ENCODE results near the gene THADA. TPM values are rescaled to one million over a fixed set of nuclear protein-coding genes. Genes with fewer than 3 reads are reported as not detected.

The THADA gene
- total RNA-seq, 1 donor from 2014 or later: 51.4 TPM

DNA sequence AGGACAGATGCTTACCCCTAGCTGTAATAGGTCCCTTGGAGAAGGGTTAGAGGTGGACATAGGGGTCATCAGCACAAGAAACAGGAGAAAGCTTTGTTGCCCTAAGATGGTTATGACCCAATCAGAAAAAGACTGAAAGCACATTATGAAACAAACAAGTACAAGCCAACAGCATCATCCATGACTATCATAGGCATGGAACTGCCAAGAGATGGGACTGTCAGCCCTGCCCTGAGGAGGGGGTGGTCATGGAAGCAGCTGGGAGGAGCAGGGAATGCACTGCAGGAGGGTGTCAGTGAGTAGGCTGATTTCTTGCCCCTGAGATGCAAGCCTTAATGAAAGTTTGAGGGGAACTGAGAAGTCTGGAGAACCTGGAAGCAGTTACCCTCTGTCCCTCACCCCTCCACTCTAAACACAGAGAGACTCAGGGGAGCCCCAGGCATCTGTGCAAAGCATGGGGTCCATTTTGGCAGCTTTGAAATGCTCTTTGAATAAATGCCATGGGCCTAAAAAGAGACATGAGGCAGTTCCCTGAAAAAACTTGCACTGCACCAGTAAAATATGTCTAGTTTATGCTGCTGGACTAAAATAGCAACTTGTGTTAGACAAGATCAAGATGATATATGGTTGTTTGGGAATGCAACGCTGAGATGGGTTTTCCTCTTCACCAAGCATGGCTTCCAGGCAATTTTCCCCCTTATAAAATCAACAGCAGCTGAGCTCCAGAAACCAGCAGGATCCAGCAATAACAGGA lies 246.8 kb downstream of the THADA start:
- Mint-ChIP-seq H3K27ac (no peak overlapping the region), H3K4me3 (no peak overlapping the region), H3K4me1 (no peaks in the 10 kb centered on the region), H3K36me3 (ENCODE audit: low read depth) (peaks cover 24% of the 10 kb centered on the region), H3K27me3 (no peaks in the 10 kb centered on the region), H3K9me3 (no peaks in the 10 kb centered on the region)
- CTCF ChIA-PET: no interaction called here
- intact Hi-C loops (cut with micrococcal nuclease): no loop called here
- DNase-seq (no peak), ATAC-seq (ENCODE audit: low read depth) (no peak)
- POLR2A ChIA-PET: no interaction called here
- TF ChIP-seq, protein P1, sequence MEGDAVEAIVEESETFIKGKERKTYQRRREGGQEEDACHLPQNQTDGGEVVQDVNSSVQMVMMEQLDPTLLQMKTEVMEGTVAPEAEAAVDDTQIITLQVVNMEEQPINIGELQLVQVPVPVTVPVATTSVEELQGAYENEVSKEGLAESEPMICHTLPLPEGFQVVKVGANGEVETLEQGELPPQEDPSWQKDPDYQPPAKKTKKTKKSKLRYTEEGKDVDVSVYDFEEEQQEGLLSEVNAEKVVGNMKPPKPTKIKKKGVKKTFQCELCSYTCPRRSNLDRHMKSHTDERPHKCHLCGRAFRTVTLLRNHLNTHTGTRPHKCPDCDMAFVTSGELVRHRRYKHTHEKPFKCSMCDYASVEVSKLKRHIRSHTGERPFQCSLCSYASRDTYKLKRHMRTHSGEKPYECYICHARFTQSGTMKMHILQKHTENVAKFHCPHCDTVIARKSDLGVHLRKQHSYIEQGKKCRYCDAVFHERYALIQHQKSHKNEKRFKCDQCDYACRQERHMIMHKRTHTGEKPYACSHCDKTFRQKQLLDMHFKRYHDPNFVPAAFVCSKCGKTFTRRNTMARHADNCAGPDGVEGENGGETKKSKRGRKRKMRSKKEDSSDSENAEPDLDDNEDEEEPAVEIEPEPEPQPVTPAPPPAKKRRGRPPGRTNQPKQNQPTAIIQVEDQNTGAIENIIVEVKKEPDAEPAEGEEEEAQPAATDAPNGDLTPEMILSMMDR (IDR thresholded peaks at IDR 0.05): no peak

DNA sequence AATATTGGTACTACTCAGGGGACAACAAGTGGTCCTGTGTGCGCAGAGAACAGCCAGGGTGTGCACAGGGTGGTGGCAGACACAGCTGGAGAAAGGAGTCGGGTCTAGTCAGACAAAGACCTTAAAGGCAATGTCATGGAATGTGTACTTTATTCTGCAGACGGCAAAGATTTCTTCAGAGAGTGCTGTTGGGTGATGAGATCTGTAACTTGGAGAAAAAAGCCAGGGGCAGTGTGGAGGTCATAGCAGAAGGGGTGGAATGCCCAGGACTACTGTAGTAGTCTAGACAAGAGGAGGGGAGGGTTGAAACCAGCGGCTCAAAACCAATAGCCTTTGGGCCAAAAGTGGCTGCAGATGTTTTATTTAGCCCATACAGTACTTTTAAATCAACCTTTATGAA lies 248.1 kb downstream of the THADA start:
- TF ChIP-seq, protein P1 (IDR thresholded peaks at IDR 0.05): no peak
- Mint-ChIP-seq H3K27me3 (no peaks in the 10 kb centered on the region), H3K27ac (no peak overlapping the region), H3K9me3 (no peaks in the 10 kb centered on the region), H3K36me3 (ENCODE audit: low read depth) (peaks cover 37% of the 10 kb centered on the region), H3K4me3 (no peak overlapping the region), H3K4me1 (no peaks in the 10 kb centered on the region)
- CTCF ChIA-PET: no interaction called here
- POLR2A ChIA-PET: no interaction called here
- DNase-seq: no peak
- intact Hi-C loops (cut with micrococcal nuclease): no loop called here
- no peak for ATAC-seq (ENCODE audit: low read depth)

DNA sequence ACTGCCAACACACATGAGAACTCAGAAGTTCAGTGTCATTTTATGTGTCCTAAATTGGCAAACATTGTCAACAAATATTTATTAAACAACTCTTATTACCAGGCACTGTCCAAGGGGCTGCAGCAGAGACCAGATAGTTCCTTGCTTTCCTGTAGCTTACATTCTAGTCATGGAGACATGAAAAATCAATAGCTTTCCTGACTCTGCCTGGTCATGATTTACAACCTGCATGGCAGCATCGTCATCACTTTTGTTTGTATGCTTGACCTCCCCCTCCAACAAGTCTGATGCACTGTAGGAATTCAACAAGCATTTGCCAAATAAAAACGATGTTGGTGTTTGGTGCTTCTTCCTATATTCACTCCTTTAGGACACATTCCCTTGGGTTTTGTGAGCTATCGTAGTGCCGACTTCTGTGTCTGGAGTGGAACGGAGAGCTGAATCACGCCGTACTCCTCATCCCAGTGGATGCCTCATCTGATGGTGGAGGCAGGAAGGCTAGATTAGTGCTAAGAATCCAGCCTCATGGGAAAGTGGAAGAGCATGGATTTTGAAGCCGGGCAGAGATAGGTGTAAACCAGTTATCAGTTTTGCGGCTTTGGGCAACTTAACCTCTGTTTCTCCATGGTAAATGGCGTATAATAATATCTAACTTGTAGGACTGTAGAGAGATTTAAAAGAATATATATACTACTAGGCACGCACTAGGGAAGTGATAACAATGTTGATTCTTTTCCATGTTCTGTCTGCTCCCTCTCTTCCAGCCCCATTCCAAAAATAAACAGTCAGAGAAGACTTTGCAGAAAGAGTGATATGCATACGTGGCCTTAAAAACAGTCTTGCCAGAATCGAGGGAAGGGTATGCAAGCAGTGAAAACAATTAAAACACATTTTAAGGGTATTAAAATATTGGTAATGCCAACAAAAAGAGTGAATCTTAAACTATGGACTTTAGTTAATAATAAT lies 249.0 kb downstream of the THADA start:
- DNase-seq: no peak
- intact Hi-C loops (cut with micrococcal nuclease): no loop called here
- no peak for ATAC-seq (ENCODE audit: low read depth)
- peaks cover 46% of the 10 kb centered on the region for H3K36me3 Mint-ChIP-seq (ENCODE audit: low read depth)
- no peak overlapping the region for H3K27ac Mint-ChIP-seq
- H3K4me3 Mint-ChIP-seq: no peak overlapping the region
- CTCF ChIA-PET: no interaction called here
- TF ChIP-seq, protein P1 (IDR thresholded peaks at IDR 0.05): no peak
- no peaks in the 10 kb centered on the region for H3K27me3 Mint-ChIP-seq
- POLR2A ChIA-PET: no interaction called here
- H3K9me3 Mint-ChIP-seq: no peaks in the 10 kb centered on the region
- no peaks in the 10 kb centered on the region for H3K4me1 Mint-ChIP-seq

DNA sequence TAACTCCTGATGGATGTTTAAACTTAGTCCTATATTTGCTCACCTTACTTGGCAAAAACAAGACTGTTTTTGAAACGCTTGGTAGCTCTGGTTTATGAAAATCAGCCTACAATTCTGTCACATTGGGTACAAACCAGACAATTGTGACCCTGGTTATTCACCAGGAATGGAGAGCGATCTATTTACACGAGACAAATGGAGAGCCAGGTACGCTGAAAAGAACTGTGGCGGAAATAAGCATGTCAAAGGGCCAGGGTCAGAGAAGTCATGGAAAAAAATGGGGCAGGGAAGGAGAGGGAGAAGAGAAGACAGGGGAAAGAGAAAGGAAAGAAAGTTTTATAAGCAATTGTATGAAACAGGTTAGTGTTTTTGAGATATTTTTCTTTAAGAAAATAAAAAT lies 250.0 kb downstream of the THADA start:
- no peaks in the 10 kb centered on the region for H3K27me3 Mint-ChIP-seq
- H3K4me1 Mint-ChIP-seq: no peaks in the 10 kb centered on the region
- CTCF ChIA-PET: no interaction called here
- intact Hi-C loops (cut with micrococcal nuclease): no loop called here
- TF ChIP-seq, protein P1 (IDR thresholded peaks at IDR 0.05): no peak
- DNase-seq (no peak), ATAC-seq (ENCODE audit: low read depth) (no peak)
- peaks cover 56% of the 10 kb centered on the region for H3K36me3 Mint-ChIP-seq (ENCODE audit: low read depth)
- H3K27ac Mint-ChIP-seq: no peak overlapping the region
- H3K4me3 Mint-ChIP-seq: no peak overlapping the region
- no peaks in the 10 kb centered on the region for H3K9me3 Mint-ChIP-seq
- POLR2A ChIA-PET: no interaction called here

DNA sequence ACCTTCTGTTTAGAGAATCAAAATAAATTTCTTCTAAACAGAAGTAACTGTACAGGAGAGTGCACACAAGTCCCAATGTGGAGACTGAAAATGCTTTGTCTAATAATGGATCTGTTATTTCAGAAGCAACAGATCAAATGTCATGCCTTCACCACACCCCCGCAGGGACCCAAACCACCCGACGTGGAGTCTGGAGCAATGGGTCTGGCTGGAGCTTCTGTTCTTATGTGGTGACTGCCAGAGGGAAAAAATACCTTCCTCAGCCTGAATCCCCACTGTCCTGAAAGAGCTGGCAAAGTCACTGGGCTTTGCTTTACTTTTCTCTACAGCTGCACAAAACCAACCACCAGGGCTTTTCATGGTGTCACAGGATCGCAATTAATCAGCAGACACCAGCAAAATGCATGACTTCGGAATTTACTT lies 250.4 kb downstream of the THADA start:
- no peak overlapping the region for H3K4me3 Mint-ChIP-seq
- no peaks in the 10 kb centered on the region for H3K27me3 Mint-ChIP-seq
- ChIA-PET POLR2A (no interaction called here), CTCF (no interaction called here)
- H3K36me3 Mint-ChIP-seq (ENCODE audit: low read depth): peaks cover 61% of the 10 kb centered on the region
- no peak overlapping the region for H3K27ac Mint-ChIP-seq
- DNase-seq (no peak), ATAC-seq (ENCODE audit: low read depth) (no peak)
- TF ChIP-seq, protein P1 (IDR thresholded peaks at IDR 0.05): no peak
- H3K4me1 Mint-ChIP-seq: no peaks in the 10 kb centered on the region
- intact Hi-C loops (cut with micrococcal nuclease): no loop called here
- no peaks in the 10 kb centered on the region for H3K9me3 Mint-ChIP-seq

All from activated B cell treated with CpG ODN at 0.5 μM for 24 hours (primary cell).